ENCODE data around the gene HPCAL4.

HPCAL4 gene

GRCh38 chr1:39675220-39675619 lies 16.0 kb downstream of the HPCAL4 start:
- no peak for DNase-seq (ENCODE audit: low read depth)

GRCh38 chr1:39673215-39673614 lies 18.0 kb downstream of the HPCAL4 start:
- no peak for DNase-seq (ENCODE audit: low read depth)

- DNase-seq (ENCODE audit: low read depth) = no peak
These were observed 18.7 kb downstream of the HPCAL4 start for GRCh38 chr1:39672551-39672947.

- no peak for DNase-seq (ENCODE audit: low read depth)
These were observed 19.3 kb downstream of the HPCAL4 start, which contains the start of gene NT5C1A for GRCh38 chr1:39671793-39672550. Gene NT5C1A, minus strand, starts transcription at chr1:39672107. Its CDS starts 69 bp downstream, at chr1:39672038.

GRCh38 chr1:39671433-39671792 lies 19.8 kb downstream of the HPCAL4 start:
- DNase-seq (ENCODE audit: low read depth) = no peak

- no peak for DNase-seq (ENCODE audit: low read depth)
These were observed 20.5 kb downstream of the HPCAL4 start for GRCh38 chr1:39670689-39671088.

- DNase-seq (ENCODE audit: low read depth) = no peak
These were observed 22.3 kb downstream of the HPCAL4 start for GRCh38 chr1:39668894-39669293.

- DNase-seq (ENCODE audit: low read depth) = no peak
These were observed 23.1 kb downstream of the HPCAL4 start for GRCh38 chr1:39668111-39668510.

- DNase-seq (ENCODE audit: low read depth) = no peak
These were observed 24.5 kb downstream of the HPCAL4 start for GRCh38 chr1:39666772-39667171.

GRCh38 chr1:39663559-39663958 lies 27.7 kb downstream of the HPCAL4 start:
- no peak for DNase-seq (ENCODE audit: low read depth)

- no peak for DNase-seq (ENCODE audit: low read depth)
These were observed 28.4 kb downstream of the HPCAL4 start for GRCh38 chr1:39662861-39663260.

GRCh38 chr1:39659538-39659937 lies 31.7 kb downstream of the HPCAL4 start:
- no peak for DNase-seq (ENCODE audit: low read depth)

GRCh38 chr1:39659110-39659509 lies 32.1 kb downstream of the HPCAL4 start:
- DNase-seq (ENCODE audit: low read depth) = no peak

- DNase-seq (ENCODE audit: low read depth) = peak; percentile 79
These were observed 33.2 kb downstream of the HPCAL4 start for GRCh38 chr1:39657923-39658485.

- no peak for DNase-seq (ENCODE audit: low read depth)
These were observed 33.8 kb downstream of the HPCAL4 start for GRCh38 chr1:39657402-39657801.

- DNase-seq (ENCODE audit: low read depth) = no peak
These were observed 34.8 kb downstream of the HPCAL4 start for GRCh38 chr1:39656391-39656790.

GRCh38 chr1:39655578-39656268 lies 35.5 kb downstream of the HPCAL4 start:
- DNase-seq (ENCODE audit: low read depth) = no peak

- DNase-seq (ENCODE audit: low read depth) = no peak
These were observed 36.9 kb downstream of the HPCAL4 start for GRCh38 chr1:39654291-39654690.

GRCh38 chr1:39653546-39654031 lies 37.6 kb downstream of the HPCAL4 start:
- peak; percentile 39 for DNase-seq (ENCODE audit: low read depth)

- no peak for DNase-seq (ENCODE audit: low read depth)
These were observed 38.7 kb downstream of the HPCAL4 start for GRCh38 chr1:39652554-39652953.

- DNase-seq (ENCODE audit: low read depth) = no peak
These were observed 39.1 kb downstream of the HPCAL4 start for GRCh38 chr1:39652105-39652504.

GRCh38 chr1:39650431-39650830 lies 40.8 kb downstream of the HPCAL4 start:
- DNase-seq (ENCODE audit: low read depth) = no peak

GRCh38 chr1:39649636-39650185 lies 41.5 kb downstream of the HPCAL4 start:
- no peak for DNase-seq (ENCODE audit: low read depth)
